Amygdala (tissue), 56 donors: Measurements from ENCODE around the gene SPTBN4.
"Not testable (repeated sequence)": the region's sequence is repeated elsewhere in the genome, so short reads cannot be mapped to it uniquely, and the experiment has no call there.

Source experiments
- DNase-seq, 56 donors: peaks; one replicate each; lab custom pipeline; 2025; lab: John Stamatoyannopoulos, UW

SPTBN4 gene

GRCh38 chr19:40466985-40467734 is at the start of gene SPTBN4:
Gene SPTBN4, plus strand, starts transcription at chr19:40467001. Its CDS starts 5,621 bp downstream, at chr19:40472622.
- peak in 11 of 56 donors; percentile 8 to 59 (median 30) for DNase-seq

GRCh38 chr19:40417643-40417981 is 49.2 kb upstream of the SPTBN4 start:
- DNase-seq, result no peak

- no peak for DNase-seq
Observed at GRCh38 chr19:40418040-40418439, 48.8 kb upstream of the SPTBN4 start.

GRCh38 chr19:40419066-40419612 is 47.7 kb upstream of the SPTBN4 start:
- DNase-seq, result no peak

- no peak for DNase-seq
Observed at GRCh38 chr19:40419780-40420179, 47.0 kb upstream of the SPTBN4 start.

- DNase-seq, result no peak
Observed at GRCh38 chr19:40420451-40420765, 46.4 kb upstream of the SPTBN4 start.

GRCh38 chr19:40420766-40421765 is 45.7 kb upstream of the SPTBN4 start:
- DNase-seq, result peak in 55 of 56 donors; percentile 53 to 98 (median 85)

GRCh38 chr19:40421993-40422747 is 44.6 kb upstream of the SPTBN4 start:
- no peak for DNase-seq

- no peak for DNase-seq
Observed at GRCh38 chr19:40422748-40423566, 43.8 kb upstream of the SPTBN4 start.

GRCh38 chr19:40423938-40424337 is 42.9 kb upstream of the SPTBN4 start:
- no peak for DNase-seq

- DNase-seq, result peak in 10 of 56 donors; percentile 6 to 75 (median 46)
Observed at GRCh38 chr19:40424637-40425449, 42.0 kb upstream of the SPTBN4 start.

- peak; percentile 89 to 100 (median 100) for DNase-seq
Observed at GRCh38 chr19:40425450-40426287, 41.1 kb upstream of the SPTBN4 start, which contains the start of gene SERTAD1. Gene SERTAD1, minus strand, starts transcription at chr19:40425992. Its CDS starts 2,446 bp downstream, at chr19:40423546.

- DNase-seq, result not testable (repeated sequence)
Observed at GRCh38 chr19:40428197-40428596, 38.6 kb upstream of the SPTBN4 start.

- DNase-seq, result not testable (repeated sequence)
Observed at GRCh38 chr19:40430242-40430641, 36.6 kb upstream of the SPTBN4 start.

- DNase-seq, result no peak
Observed at GRCh38 chr19:40431698-40432097, 35.1 kb upstream of the SPTBN4 start.

- DNase-seq, result not testable (repeated sequence)
Observed at GRCh38 chr19:40432760-40433159, 34.0 kb upstream of the SPTBN4 start.

- DNase-seq, result peak in 55 of 56 donors; percentile 18 to 86 (median 69)
Observed at GRCh38 chr19:40433391-40434216, 33.2 kb upstream of the SPTBN4 start.
